ENCODE data around the gene RNF148. TPM values are rescaled to one million over a fixed set of nuclear protein-coding genes. Genes with fewer than 3 reads are reported as not detected.

RNF148 gene
- total and polyA plus RNA-seq, 9 of the 15 experiments (the other 6 are each of a cell fraction or from before 2014, with no cell fraction given), result not detected

- no peak for TF ChIP-seq ZBTB7A (IDR thresholded peaks at IDR 0.05; ENCODE audit: borderline replicate concordance, control insufficient read depth, low read depth, low read length)
- TF ChIP-seq ZNF239 (CRISPR knock-in tag; IDR thresholded peaks at IDR 0.05), result no peak
- no peak for TF ChIP-seq E2F4 (CRISPR knock-in tag; IDR thresholded peaks at IDR 0.05; ENCODE audit: low read depth)
- no peak for TF ChIP-seq ZNF274 (IDR thresholded peaks at IDR 0.05; ENCODE audit: borderline replicate concordance, low read depth, low read length)
Observed at GRCh38 chr7:122652876-122653275, 49.8 kb downstream of the RNF148 start (continued).

Small RNA genes within 50 kb of the gene (small RNA-seq; reads per million reads assigned to genes)
- not detected for gene AC006463.1

Other genes starting within 250 kb of the RNF148 start
- not detected in 2 replicates for gene RNF133, start 3.8 kb downstream of the RNF148 start, total RNA-seq (2014; rRNA removed)
- not detected in 2 replicates for gene RNF133, start 3.8 kb downstream of the RNF148 start, total RNA-seq (2014; rRNA removed; fragmentation: Illumina TruSeq; extraction: Trizol)
- not detected in 2 replicates for gene RNF133, start 3.8 kb downstream of the RNF148 start, total RNA-seq (2015; rRNA removed; fragmentation: Illumina TruSeq; extraction: Trizol)
- gene RNF133, start 3.8 kb downstream of the RNF148 start, total RNA-seq (2021), result not detected in 2 replicates
- gene RNF133, start 3.8 kb downstream of the RNF148 start, polyA plus RNA-seq (2011; rRNA removed), result not detected in 2 replicates
- not detected in 2 replicates for gene RNF133, start 3.8 kb downstream of the RNF148 start, polyA plus RNA-seq (2014; fragmentation: Illumina TruSeq; extraction: Trizol)
- not detected for gene RNF133, start 3.8 kb downstream of the RNF148 start, polyA plus RNA-seq (2014; fragmentation: Nextera tagmentation; extraction: Ambion mirVana)
- not detected in 2 replicates for gene RNF133, start 3.8 kb downstream of the RNF148 start, polyA plus RNA-seq (2014; rRNA removed)
- gene CADPS2, start 183.5 kb upstream of the RNF148 start, total RNA-seq (2014; rRNA removed), result 0.04 and 0.14 TPM in 2 replicates
- gene CADPS2, start 183.5 kb upstream of the RNF148 start, total RNA-seq (2014; rRNA removed; fragmentation: Illumina TruSeq; extraction: Trizol), result 0.11 and 0.16 TPM in 2 replicates
- gene CADPS2, start 183.5 kb upstream of the RNF148 start, total RNA-seq (2015; rRNA removed; fragmentation: Illumina TruSeq; extraction: Trizol), result 0.04 and 0.08 TPM in 2 replicates
- gene CADPS2, start 183.5 kb upstream of the RNF148 start, total RNA-seq (2021), result 0.04 and 0.18 TPM in 2 replicates
- 0.04 TPM in 1 of 2 replicates, not detected in the other for gene CADPS2, start 183.5 kb upstream of the RNF148 start, polyA plus RNA-seq (2011; rRNA removed)
- 0.07 and 0.11 TPM in 2 replicates for gene CADPS2, start 183.5 kb upstream of the RNF148 start, polyA plus RNA-seq (2014; fragmentation: Illumina TruSeq; extraction: Trizol)
- gene CADPS2, start 183.5 kb upstream of the RNF148 start, polyA plus RNA-seq (2014; fragmentation: Nextera tagmentation; extraction: Ambion mirVana), result under 1 TPM in 1 of 2 experiments, not detected in 1; 0.03 TPM
- gene CADPS2, start 183.5 kb upstream of the RNF148 start, polyA plus RNA-seq (2014; rRNA removed), result 0.03 and 0.08 TPM in 2 replicates